Head of caudate nucleus (tissue), 42 donors: ENCODE measurements around the gene MAGEC3.

ENCODE experiments used
- DNase-seq, 42 donors: peaks; one replicate each; pipeline versions ENCODE4 v3.0.0 to v3.0.0-alpha.2; 2020 to 2021; ENCODE audit warnings: mixed read lengths in 7 of 42
- intact Hi-C: fragments of 100-400 bp; cut with DNase I; formaldehyde crosslinking; loops from one replicate; pipeline ENCODE4 v1.15.0; 2022

MAGEC3 gene

GRCh38 chrX:141936080-141936479 is 98.0 kb downstream of the MAGEC3 start:
- intact Hi-C loops = no loop called here
- DNase-seq = peak in 6 of 42 donors; percentile 1 to 43 (median 16)

DNA sequence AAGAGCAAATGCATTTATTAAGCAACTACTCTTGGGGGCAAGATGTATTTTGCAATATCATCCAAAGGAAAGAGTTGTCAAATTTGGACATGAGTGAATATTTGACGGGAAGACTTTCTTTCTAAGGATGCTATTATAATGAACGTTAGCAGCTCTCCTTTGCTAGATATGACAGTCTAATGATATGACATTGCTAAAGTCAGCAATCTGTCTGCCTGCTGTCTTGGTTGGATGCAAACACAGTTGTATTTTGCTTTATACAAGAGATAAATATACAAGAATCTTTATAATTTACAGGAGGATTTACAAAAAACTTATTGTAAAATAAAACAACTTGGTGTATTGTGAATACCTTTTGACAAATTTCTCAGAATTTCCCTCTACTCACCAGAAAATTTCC is 103.1 kb downstream of the MAGEC3 start:
- DNase-seq = no peak
- intact Hi-C loops = no loop called here

- intact Hi-C loops = no loop called here
- no peak for DNase-seq
These were observed 107.3 kb downstream of the MAGEC3 start for GRCh38 chrX:141945426-141945825.

- DNase-seq = no peak
- intact Hi-C loops = no loop called here
These were observed 109.2 kb downstream of the MAGEC3 start for GRCh38 chrX:141947350-141947749.
